Measurements from ENCODE around the gene ACVRL1.

The ACVRL1 gene

GRCh38 chr12:51913071-51914033 is 6.0 kb downstream of the ACVRL1 start:
- no peak overlapping the region for H3K4me2 ChIP-seq (ENCODE audit: low read length)
- H3K79me2 ChIP-seq (ENCODE audit: insufficient read depth, low read length), result no peaks in the 10 kb centered on the region
- no peaks in the 10 kb centered on the region for H3K4me1 ChIP-seq (ENCODE audit: insufficient read depth, low read length, severe bottlenecking)
- no peak for TF ChIP-seq EZH2 (IDR thresholded peaks at IDR 0.05; ENCODE audit: borderline replicate concordance, low read length)
- peak; percentile 38 for TF ChIP-seq CTCF (IDR thresholded peaks at IDR 0.05; ENCODE audit: low read length)
- no peak overlapping the region for H3K9ac ChIP-seq (ENCODE audit: low read length)
- no peaks in the 10 kb centered on the region for H3F3A ChIP-seq (ENCODE audit: insufficient read depth, low read length)
- no peaks in the 10 kb centered on the region; the same call in 1 of the 2 replicates for H3K27me3 ChIP-seq (ENCODE audit: insufficient read depth, low read length)
- no peaks in the 10 kb centered on the region for H3K9me2 ChIP-seq (ENCODE audit: low read depth, low read length)
- H3K36me3 ChIP-seq (ENCODE audit: insufficient read depth, low read length), result no peaks in the 10 kb centered on the region
- no peak overlapping the region for H3K4me3 ChIP-seq (ENCODE audit: low read depth, low read length, poor library complexity, severe bottlenecking)
- H3K27ac ChIP-seq (ENCODE audit: low read depth, low read length, poor library complexity, severe bottlenecking), result no peak overlapping the region
- no peak overlapping the region for H2AFZ ChIP-seq (ENCODE audit: low read length)
- no peaks in the 10 kb centered on the region for H4K20me1 ChIP-seq (ENCODE audit: insufficient read depth, low read length)
- no peaks in the 10 kb centered on the region for H3K9me3 ChIP-seq (ENCODE audit: low read length)

DNA sequence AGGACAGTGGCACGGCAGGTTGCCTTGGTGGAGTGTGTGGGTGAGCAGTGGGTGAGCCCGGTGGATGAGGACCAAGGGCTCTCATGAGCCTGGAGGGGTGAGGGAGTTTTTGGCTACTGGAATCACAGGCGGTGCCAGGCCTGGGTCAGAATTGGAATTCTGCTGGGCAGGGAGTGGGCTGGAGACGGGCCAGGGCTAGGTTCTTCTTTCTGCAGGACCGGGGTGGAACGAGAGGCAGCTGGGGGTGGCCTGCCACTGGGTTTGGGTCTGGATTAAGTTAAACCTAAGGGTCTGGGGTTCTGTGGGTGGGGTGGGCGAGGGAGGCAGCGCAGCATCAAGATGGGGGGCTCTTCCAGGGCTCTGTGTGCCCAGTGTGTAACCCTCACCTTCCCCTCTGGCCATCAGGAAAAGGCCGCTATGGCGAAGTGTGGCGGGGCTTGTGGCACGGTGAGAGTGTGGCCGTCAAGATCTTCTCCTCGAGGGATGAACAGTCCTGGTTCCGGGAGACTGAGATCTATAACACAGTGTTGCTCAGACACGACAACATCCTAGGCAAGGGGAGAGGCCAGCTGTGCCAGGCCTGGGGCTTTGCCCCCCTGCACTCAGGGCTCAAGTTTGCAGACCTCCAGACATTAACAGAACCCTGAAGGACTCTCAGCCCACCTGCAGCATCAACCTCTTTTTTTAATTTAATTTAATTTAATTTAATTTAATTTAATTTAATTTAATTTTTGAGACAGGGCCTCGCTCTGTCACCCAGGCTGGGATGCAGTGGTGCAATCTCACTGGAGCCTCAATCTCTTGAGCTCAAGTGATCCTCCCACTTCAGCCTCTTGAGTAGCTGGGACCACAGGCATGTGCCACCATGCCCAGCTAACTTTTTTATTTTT is 7.0 kb downstream of the ACVRL1 start:
- no peaks in the 10 kb centered on the region for H3K9me3 ChIP-seq (ENCODE audit: low read length)
- no peaks in the 10 kb centered on the region for H4K20me1 ChIP-seq (ENCODE audit: insufficient read depth, low read length)
- H3K9me2 ChIP-seq (ENCODE audit: low read depth, low read length), result no peaks in the 10 kb centered on the region
- H3K27me3 ChIP-seq (ENCODE audit: insufficient read depth, low read length), result no peaks in the 10 kb centered on the region
- no peak overlapping the region for H2AFZ ChIP-seq (ENCODE audit: low read length)
- no peaks in the 10 kb centered on the region for H3K4me1 ChIP-seq (ENCODE audit: insufficient read depth, low read length, severe bottlenecking)
- no peaks in the 10 kb centered on the region for H3F3A ChIP-seq (ENCODE audit: insufficient read depth, low read length)
- H3K36me3 ChIP-seq (ENCODE audit: insufficient read depth, low read length), result no peaks in the 10 kb centered on the region
- no peak overlapping the region for H3K27ac ChIP-seq (ENCODE audit: low read depth, low read length, poor library complexity, severe bottlenecking)
- H3K9ac ChIP-seq (ENCODE audit: low read length), result no peak overlapping the region
- no peak overlapping the region for H3K4me3 ChIP-seq (ENCODE audit: low read depth, low read length, poor library complexity, severe bottlenecking)
- no peaks in the 10 kb centered on the region for H3K79me2 ChIP-seq (ENCODE audit: insufficient read depth, low read length)
- H3K4me2 ChIP-seq (ENCODE audit: low read length), result no peak overlapping the region
- TF ChIP-seq EZH2 (IDR thresholded peaks at IDR 0.05; ENCODE audit: borderline replicate concordance, low read length) (no peak), CTCF (IDR thresholded peaks at IDR 0.05; ENCODE audit: low read length) (no peak)

DNA sequence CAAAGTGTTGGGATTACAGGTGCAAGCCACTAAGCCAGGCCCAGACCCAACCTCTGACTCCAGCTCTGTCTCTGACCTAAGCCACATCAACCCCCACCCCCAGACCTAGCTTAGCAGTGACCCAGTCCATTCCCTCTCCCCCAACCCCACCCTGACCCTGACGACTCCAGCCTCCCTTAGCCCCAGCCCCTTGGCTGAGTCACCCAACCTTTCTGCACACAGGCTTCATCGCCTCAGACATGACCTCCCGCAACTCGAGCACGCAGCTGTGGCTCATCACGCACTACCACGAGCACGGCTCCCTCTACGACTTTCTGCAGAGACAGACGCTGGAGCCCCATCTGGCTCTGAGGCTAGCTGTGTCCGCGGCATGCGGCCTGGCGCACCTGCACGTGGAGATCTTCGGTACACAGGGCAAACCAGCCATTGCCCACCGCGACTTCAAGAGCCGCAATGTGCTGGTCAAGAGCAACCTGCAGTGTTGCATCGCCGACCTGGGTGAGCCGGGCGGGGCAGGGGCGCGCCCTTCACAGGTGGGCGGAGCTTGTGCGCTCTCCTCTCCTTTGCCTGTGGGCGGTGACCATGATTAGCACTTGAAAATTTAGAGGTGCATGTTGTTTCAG is 7.8 kb downstream of the ACVRL1 start:
- no peak for TF ChIP-seq CTCF (IDR thresholded peaks at IDR 0.05; ENCODE audit: low read length)
- no peak for TF ChIP-seq EZH2 (IDR thresholded peaks at IDR 0.05; ENCODE audit: borderline replicate concordance, low read length)
- no peak overlapping the region for H2AFZ ChIP-seq (ENCODE audit: low read length)
- H3K4me2 ChIP-seq (ENCODE audit: low read length), result no peak overlapping the region
- no peak overlapping the region for H3K4me3 ChIP-seq (ENCODE audit: low read depth, low read length, poor library complexity, severe bottlenecking)
- no peaks in the 10 kb centered on the region for H3K9me3 ChIP-seq (ENCODE audit: low read length)
- no peaks in the 10 kb centered on the region for H3K4me1 ChIP-seq (ENCODE audit: insufficient read depth, low read length, severe bottlenecking)
- H3K36me3 ChIP-seq (ENCODE audit: insufficient read depth, low read length), result no peaks in the 10 kb centered on the region
- H3K9me2 ChIP-seq (ENCODE audit: low read depth, low read length), result no peaks in the 10 kb centered on the region
- no peak overlapping the region for H3K27ac ChIP-seq (ENCODE audit: low read depth, low read length, poor library complexity, severe bottlenecking)
- H3K79me2 ChIP-seq (ENCODE audit: insufficient read depth, low read length), result no peaks in the 10 kb centered on the region
- no peaks in the 10 kb centered on the region for H4K20me1 ChIP-seq (ENCODE audit: insufficient read depth, low read length)
- H3K9ac ChIP-seq (ENCODE audit: low read length), result no peak overlapping the region
- H3K27me3 ChIP-seq (ENCODE audit: insufficient read depth, low read length), result no peaks in the 10 kb centered on the region
- H3F3A ChIP-seq (ENCODE audit: insufficient read depth, low read length), result no peaks in the 10 kb centered on the region

Measured in OCI-LY1 (cell line).